ENCODE measurements around the gene IFT43.

IFT43 gene

GRCh38 chr14:76080471-76080870 lies 94.9 kb downstream of the IFT43 start:
- no peak for DNase-seq (ENCODE audit: low read depth)

GRCh38 chr14:76081642-76082041 lies 96.1 kb downstream of the IFT43 start:
- DNase-seq (ENCODE audit: low read depth): no peak

- DNase-seq (ENCODE audit: low read depth): no peak
These were observed 98.5 kb downstream of the IFT43 start for GRCh38 chr14:76083796-76084765.

- DNase-seq (ENCODE audit: low read depth): no peak
These were observed 99.8 kb downstream of the IFT43 start for GRCh38 chr14:76085358-76085757.

- DNase-seq (ENCODE audit: low read depth): no peak
These were observed 101.1 kb downstream of the IFT43 start for GRCh38 chr14:76086636-76087035.

GRCh38 chr14:76088326-76088725 lies 102.8 kb downstream of the IFT43 start:
- no peak for DNase-seq (ENCODE audit: low read depth)

GRCh38 chr14:76088771-76089571 lies 103.4 kb downstream of the IFT43 start:
- no peak for DNase-seq (ENCODE audit: low read depth)

- DNase-seq (ENCODE audit: low read depth): no peak
These were observed 104.0 kb downstream of the IFT43 start for GRCh38 chr14:76089575-76089974.

- DNase-seq (ENCODE audit: low read depth): no peak
These were observed 105.2 kb downstream of the IFT43 start for GRCh38 chr14:76090616-76091391.

- no peak for DNase-seq (ENCODE audit: low read depth)
These were observed 107.5 kb downstream of the IFT43 start for GRCh38 chr14:76093077-76093476.

GRCh38 chr14:76096257-76096656 lies 110.7 kb downstream of the IFT43 start:
- no peak for DNase-seq (ENCODE audit: low read depth)

GRCh38 chr14:76097547-76097946 lies 112.0 kb downstream of the IFT43 start:
- DNase-seq (ENCODE audit: low read depth): no peak

GRCh38 chr14:76098047-76098446 lies 112.5 kb downstream of the IFT43 start:
- DNase-seq (ENCODE audit: low read depth): no peak

GRCh38 chr14:76098916-76099675 lies 113.5 kb downstream of the IFT43 start:
- DNase-seq (ENCODE audit: low read depth): no peak

GRCh38 chr14:76100236-76100635 lies 114.7 kb downstream of the IFT43 start:
- DNase-seq (ENCODE audit: low read depth): no peak

GRCh38 chr14:76101391-76102379 lies 116.1 kb downstream of the IFT43 start:
- no peak for DNase-seq (ENCODE audit: low read depth)

GRCh38 chr14:76104802-76105355 lies 119.3 kb downstream of the IFT43 start:
- DNase-seq (ENCODE audit: low read depth): no peak

- no peak for DNase-seq (ENCODE audit: low read depth)
These were observed 120.6 kb downstream of the IFT43 start for GRCh38 chr14:76106188-76106587.

- no peak for DNase-seq (ENCODE audit: low read depth)
These were observed 123.7 kb downstream of the IFT43 start for GRCh38 chr14:76109087-76109880.

All from activated gamma-delta T cell treated with anti-CD3 and anti-CD28 coated beads, Interleukin-2, amount 50 U/mL, for 16 hours (primary cell).